GM12891 (cell line): ENCODE measurements around the gene IMMP2L.

ENCODE experiments used
- PAX5 ChIP-seq: IDR thresholded peaks from 2 replicates; pipeline ENCODE4 v1.6.1; 2011; ENCODE audit warnings: low read length, moderate library complexity, mild to moderate bottlenecking; ENCODE audit not compliant: insufficient read depth, severe bottlenecking
- POLR2A ChIP-seq: IDR thresholded peaks from 2 replicates; pipeline ENCODE4 v1.6.1; 2011; ENCODE audit warnings: low read depth, low read length, control low read depth
- POLR2AphosphoS5 ChIP-seq: IDR thresholded peaks from 2 replicates; pipeline ENCODE4 v1.6.1; 2011; ENCODE audit warnings: low read depth, low read length, control low read depth
- POU2F2 ChIP-seq: IDR thresholded peaks from 2 replicates; pipeline ENCODE4 v1.6.1; 2011; ENCODE audit warnings: low read depth, mild to moderate bottlenecking, control low read depth, low read length, moderate library complexity
- SPI1 ChIP-seq: IDR thresholded peaks from 2 replicates; pipeline ENCODE4 v1.6.1; 2011; ENCODE audit warnings: low read depth, low read length, control low read depth
- TAF1 ChIP-seq: IDR thresholded peaks from 2 replicates; pipeline ENCODE4 v1.6.1; 2011; ENCODE audit warnings: low read depth, low read length, control low read depth

- TF ChIP-seq POLR2A (no peak), POLR2AphosphoS5 (no peak), TAF1 (no peak), PAX5 (no peak), SPI1 (no peak), POU2F2 (no peak)
Measured at GRCh38 chr7:110775046-110775445, 787.2 kb downstream of the IMMP2L start.
